Mesothelial cell of epicardium (in vitro differentiated cells): Measurements from ENCODE around the gene CSNK1G1. TPM values are rescaled to one million over a fixed set of nuclear protein-coding genes. Genes with fewer than 3 reads are reported as not detected.
"Not testable (repeated sequence)": the region's sequence is repeated elsewhere in the genome, so short reads cannot be mapped to it uniquely, and the experiment has no call there.

Experiments used
- DNase-seq, 2 experiments: peaks; one replicate each; pipeline ENCODE4 v3.0.0; 2021; ENCODE audit warnings: low spot score in 2 of 2; ENCODE audit not compliant: unreplicated experiment in 2 of 2
- H3K27ac Mint-ChIP-seq: 2 replicates; pipeline ENCODE4 v1.8.0; 2021; ENCODE audit warnings: mixed read lengths
- H3K27me3 Mint-ChIP-seq: 2 replicates; pipeline ENCODE4 v1.8.0; 2021; ENCODE audit warnings: low read depth, mixed read lengths
- H3K36me3 Mint-ChIP-seq: 2 replicates; pipeline ENCODE4 v1.8.0; 2021; ENCODE audit warnings: mixed read lengths
- H3K4me1 Mint-ChIP-seq: 2 replicates; pipeline ENCODE4 v1.8.0; 2021; ENCODE audit warnings: mixed read lengths
- H3K4me3 Mint-ChIP-seq: 2 replicates; pipeline ENCODE4 v1.8.0; 2021; ENCODE audit warnings: mild to moderate bottlenecking, moderate library complexity, mixed read lengths
- H3K9me3 Mint-ChIP-seq: 2 replicates; pipeline ENCODE4 v1.8.0; 2021; ENCODE audit warnings: mixed read lengths
- CTCF ChIP-seq: fragments of 200-600 bp; sonication (generic); IDR thresholded peaks from one replicate; pipeline ENCODE4 v1.5.0; 2021; ENCODE audit warnings: antibody characterized with exemption; ENCODE audit not compliant: unreplicated experiment
- total RNA-seq: library from RNA; stranded (reverse); gene quantifications from 3 replicates; pipeline ENCODE4 v1.2.1, GENCODE V29; 2021

CSNK1G1 gene
- total RNA-seq, 1 donor from 2014 or later, result 27.1 TPM

- no peak for TF ChIP-seq CTCF
- no peaks in the 10 kb centered on the region for H3K27me3 Mint-ChIP-seq
- peak overlapping the region; percentile 99 for H3K4me3 Mint-ChIP-seq
- H3K27ac Mint-ChIP-seq, result peak overlapping the region; percentile 100
- H3K9me3 Mint-ChIP-seq, result no peaks in the 10 kb centered on the region
- peaks cover 18% of the 10 kb centered on the region for H3K4me1 Mint-ChIP-seq
- DNase-seq, result peak in 1 of 2 experiments; percentile 57
- no peaks in the 10 kb centered on the region for H3K36me3 Mint-ChIP-seq
These were observed 527 bp downstream of the CSNK1G1 start for GRCh38 chr15:64355348-64355943.

GRCh38 chr15:64354688-64355344 lies 1.2 kb downstream of the CSNK1G1 start:
- no peaks in the 10 kb centered on the region for H3K9me3 Mint-ChIP-seq
- H3K4me3 Mint-ChIP-seq, result peak overlapping the region; percentile 99
- H3K36me3 Mint-ChIP-seq, result no peaks in the 10 kb centered on the region
- peak overlapping the region; percentile 100 for H3K27ac Mint-ChIP-seq
- H3K4me1 Mint-ChIP-seq, result peaks cover 18% of the 10 kb centered on the region
- DNase-seq, result no peak
- no peaks in the 10 kb centered on the region for H3K27me3 Mint-ChIP-seq
- TF ChIP-seq CTCF, result no peak

- H3K9me3 Mint-ChIP-seq, result no peaks in the 10 kb centered on the region
- no peak overlapping the region for H3K4me3 Mint-ChIP-seq
- no peak for TF ChIP-seq CTCF
- H3K27me3 Mint-ChIP-seq, result no peaks in the 10 kb centered on the region
- H3K4me1 Mint-ChIP-seq, result peaks cover 14% of the 10 kb centered on the region
- H3K27ac Mint-ChIP-seq, result peak overlapping the region; percentile 28
- DNase-seq, result no peak
- peaks cover 11% of the 10 kb centered on the region for H3K36me3 Mint-ChIP-seq
These were observed 4.7 kb downstream of the CSNK1G1 start for GRCh38 chr15:64351265-64351664.

GRCh38 chr15:64349375-64349774 lies 6.6 kb downstream of the CSNK1G1 start:
- Mint-ChIP-seq H3K36me3 (peaks cover 11% of the 10 kb centered on the region), H3K27ac (no peak overlapping the region), H3K9me3 (no peaks in the 10 kb centered on the region), H3K4me1 (peaks cover 13% of the 10 kb centered on the region), H3K4me3 (no peak overlapping the region), H3K27me3 (no peaks in the 10 kb centered on the region)
- no peak for TF ChIP-seq CTCF
- DNase-seq, result no peak

GRCh38 chr15:64348455-64348854 lies 7.5 kb downstream of the CSNK1G1 start:
- Mint-ChIP-seq H3K36me3 (peaks cover 11% of the 10 kb centered on the region), H3K27me3 (no peaks in the 10 kb centered on the region), H3K27ac (no peak overlapping the region), H3K9me3 (no peaks in the 10 kb centered on the region), H3K4me1 (peaks cover 16% of the 10 kb centered on the region), H3K4me3 (no peak overlapping the region)
- TF ChIP-seq CTCF, result no peak
- no peak for DNase-seq

- not testable (repeated sequence) for H3K27ac Mint-ChIP-seq, H3K4me3 Mint-ChIP-seq, H3K9me3 Mint-ChIP-seq, DNase-seq, H3K27me3 Mint-ChIP-seq
- H3K36me3 Mint-ChIP-seq, result peaks cover 11% of the 10 kb centered on the region
- H3K4me1 Mint-ChIP-seq, result peaks cover 19% of the 10 kb centered on the region
These were observed 9.7 kb downstream of the CSNK1G1 start for GRCh38 chr15:64346242-64346641.
